ENCODE measurements around the gene PAPPA. TPM values are rescaled to one million over a fixed set of nuclear protein-coding genes. Genes with fewer than 3 reads are reported as not detected.

The PAPPA gene
- total and polyA plus RNA-seq, 2 of the 8 experiments (the other 6 are each of a cell fraction or from before 2014, with no cell fraction given), result 0.18 to 0.63 TPM

DNA sequence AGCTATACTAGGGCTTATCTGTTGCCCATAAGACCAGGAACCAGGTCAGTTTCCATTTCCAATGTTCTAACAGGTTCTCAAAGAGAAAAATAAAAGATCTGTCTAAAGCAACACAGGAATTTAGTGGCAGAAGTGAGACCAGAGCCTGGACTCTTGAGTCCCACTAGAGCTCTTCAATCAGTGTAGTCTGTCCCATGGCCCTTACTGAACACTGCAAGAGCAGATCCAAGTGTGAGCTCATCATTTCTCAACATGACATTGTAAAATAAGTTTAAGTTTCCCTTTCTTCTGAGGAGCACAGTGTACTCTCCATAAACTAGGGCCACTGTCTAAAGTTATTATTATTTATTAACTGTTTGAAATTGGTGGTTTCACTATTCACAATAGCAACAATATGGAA lies 8.6 kb upstream of the PAPPA start:
- Histone ChIP-seq H3K79me2 (ENCODE audit: control insufficient read depth in 1 of 2, insufficient read depth in 2 of 2, low read length in 2 of 2) (no peaks in the 10 kb centered on the region), H2BK15ac (ENCODE audit: low read length) (no peak overlapping the region), H3K4ac (replicated peaks; ENCODE audit: insufficient read length, low read depth, low read length) (no peak overlapping the region), H3K4me3 (ENCODE audit: extremely low read depth in 1 of 4, insufficient read depth in 2 of 4, low read depth in 3 of 4, low read length in 4 of 4) (no peak overlapping the region), H3K4me2 (ENCODE audit: insufficient read depth in 1 of 2, low read depth in 2 of 2, low read length in 2 of 2) (no peak overlapping the region), H3K9me3 (ENCODE audit: insufficient read depth in 2 of 2, low read depth in 1 of 2, low read length in 1 of 2) (no peaks in the 10 kb centered on the region), H2AFZ (ENCODE audit: low read length) (no peak overlapping the region), H3K36me3 (ENCODE audit: control insufficient read depth in 2 of 4, insufficient read depth in 4 of 4, low read length in 3 of 4) (no peaks in the 10 kb centered on the region), H4K5ac (ENCODE audit: insufficient read length, low read depth, low read length) (no peak overlapping the region), H2AK5ac (ENCODE audit: low read depth, low read length) (no peak overlapping the region), H3K23ac (ENCODE audit: insufficient read length) (no peak overlapping the region), H3K23me2 (ENCODE audit: low read depth, low read length) (no peaks in the 10 kb centered on the region), H3K79me1 (ENCODE audit: low read depth, low read length) (no peaks in the 10 kb centered on the region), H3K56ac (replicated peaks; ENCODE audit: insufficient read length, low read depth, low read length) (no peak overlapping the region), H3K18ac (ENCODE audit: extremely low read depth, low read length) (no peak overlapping the region), H3K9ac (replicated peaks in 1 of 4; ENCODE audit: extremely low read depth in 1 of 4, low read depth in 3 of 4, low read length in 3 of 4) (no peak overlapping the region), H2BK5ac (ENCODE audit: low read depth, low read length) (no peak overlapping the region), H3K27ac (ENCODE audit: low read depth, low read length) (no peak overlapping the region), H2BK120ac (replicated peaks; ENCODE audit: low read depth, low read length) (no peak overlapping the region), H2BK12ac (ENCODE audit: low read depth, low read length) (no peak overlapping the region), H4K91ac (replicated peaks; ENCODE audit: insufficient read length, low read length) (no peak overlapping the region), H2BK20ac (ENCODE audit: low read length) (no peak overlapping the region), H3K4me1 (replicated peaks in 1 of 4; ENCODE audit: control insufficient read depth in 3 of 4, insufficient read depth in 4 of 4, low read length in 3 of 4) (no peaks in the 10 kb centered on the region), H4K8ac (ENCODE audit: extremely low read depth, insufficient read depth, low read length) (no peak overlapping the region), H3K14ac (ENCODE audit: insufficient read length) (no peak overlapping the region), H4K20me1 (replicated peaks in 1 of 2; ENCODE audit: control insufficient read depth in 1 of 2, insufficient read depth in 2 of 2, low read length in 2 of 2) (no peaks in the 10 kb centered on the region), H3K27me3 (replicated peaks in 1 of 4; ENCODE audit: control insufficient read depth in 3 of 4, extremely low read depth in 1 of 4, insufficient read depth in 3 of 4, low read length in 3 of 4) (no peaks in the 10 kb centered on the region)
- ChIA-PET POLR2A (ENCODE audit: partially characterized antibody) (no interaction called here), CTCF (ENCODE audit: partially characterized antibody) (interaction anchor here (0.6 to 1.4 kb wide), 5 partner anchors 8 to 262 kb away, joined by 3 to 4 read pairs (median 3); no protein-coding TSS in a partner anchor)
- DNase-seq (ENCODE audit: low read depth in 1 of 2, low spot score in 2 of 2) (no peak), FAIRE-seq (no peak)
- TF ChIP-seq ZNF274 (IDR thresholded peaks at IDR 0.05; ENCODE audit: borderline replicate concordance, extremely low read depth, low read length), result no peak
- TF ChIP-seq BACH1 (IDR thresholded peaks at IDR 0.05; ENCODE audit: low read length), result no peak
- TF ChIP-seq KDM5A (IDR thresholded peaks at IDR 0.05; ENCODE audit: low read length), result no peak
- TF ChIP-seq KDM4A (IDR thresholded peaks at IDR 0.05; ENCODE audit: low read depth, low read length, severe bottlenecking), result no peak
- TF ChIP-seq RXRA (IDR thresholded peaks at IDR 0.05; ENCODE audit: insufficient read depth, low read depth, low read length), result no peak
- no peak for TF ChIP-seq RAD21 (IDR thresholded peaks at IDR 0.05 in 1 of 2, conservative IDR thresholded peaks at IDR 0.05 in 1 of 2; ENCODE audit: low read depth in 2 of 2, low read length in 2 of 2)
- TF ChIP-seq NRF1 (IDR thresholded peaks at IDR 0.05; ENCODE audit: low read depth, low read length), result no peak
- no peak for TF ChIP-seq NANOG (IDR thresholded peaks at IDR 0.05; ENCODE audit: insufficient read depth, low read depth, low read length, poor library complexity, severe bottlenecking)

Measured in H1 (cell line).